Cortex of kidney (tissue), 1 donor: ENCODE results near the gene CES3.
"Not testable (repeated sequence)": the region's sequence is repeated elsewhere in the genome, so short reads cannot be mapped to it uniquely, and the experiment has no call there.

Experiments used
- DNase-seq: peaks from one replicate; lab custom pipeline; 2025; lab: John Stamatoyannopoulos, UW

The CES3 gene

DNA sequence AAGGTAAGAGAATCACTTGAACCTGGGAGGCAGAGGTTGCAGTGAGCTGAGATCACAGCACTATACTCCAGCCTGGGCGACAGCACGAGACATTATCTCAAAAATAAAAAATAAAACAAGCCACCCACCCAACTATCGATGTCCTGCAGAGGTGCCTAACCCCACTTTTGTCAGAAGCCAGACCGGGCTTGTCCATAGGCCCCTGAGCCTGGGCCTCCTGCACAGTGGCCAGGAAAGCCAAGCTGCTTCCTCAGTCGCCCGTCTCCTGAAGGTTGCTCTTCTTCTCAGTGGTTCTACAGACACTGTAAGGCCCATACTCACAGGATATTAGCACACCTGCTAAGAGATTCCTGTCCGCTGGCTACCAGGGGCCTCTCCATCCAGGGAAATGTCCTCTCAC is 14.5 kb upstream of the CES3 start:
- DNase-seq, result no peak

DNA sequence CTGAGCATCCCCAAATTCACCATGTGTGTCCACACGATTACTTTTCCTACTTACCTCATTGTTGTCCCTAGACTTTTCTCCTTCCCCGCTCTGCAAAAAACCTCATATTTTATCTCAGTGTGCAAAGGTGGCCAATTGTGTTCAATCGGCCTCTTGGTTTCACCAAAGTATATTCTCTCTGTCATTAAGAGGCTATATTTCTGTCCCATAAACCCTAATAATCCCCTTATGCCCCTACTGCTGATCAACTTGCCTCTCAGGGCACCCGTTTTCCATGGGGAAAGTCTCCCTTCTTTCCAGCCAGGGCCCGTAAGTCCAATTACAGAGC is 14.1 kb upstream of the CES3 start:
- DNase-seq, result no peak

DNA sequence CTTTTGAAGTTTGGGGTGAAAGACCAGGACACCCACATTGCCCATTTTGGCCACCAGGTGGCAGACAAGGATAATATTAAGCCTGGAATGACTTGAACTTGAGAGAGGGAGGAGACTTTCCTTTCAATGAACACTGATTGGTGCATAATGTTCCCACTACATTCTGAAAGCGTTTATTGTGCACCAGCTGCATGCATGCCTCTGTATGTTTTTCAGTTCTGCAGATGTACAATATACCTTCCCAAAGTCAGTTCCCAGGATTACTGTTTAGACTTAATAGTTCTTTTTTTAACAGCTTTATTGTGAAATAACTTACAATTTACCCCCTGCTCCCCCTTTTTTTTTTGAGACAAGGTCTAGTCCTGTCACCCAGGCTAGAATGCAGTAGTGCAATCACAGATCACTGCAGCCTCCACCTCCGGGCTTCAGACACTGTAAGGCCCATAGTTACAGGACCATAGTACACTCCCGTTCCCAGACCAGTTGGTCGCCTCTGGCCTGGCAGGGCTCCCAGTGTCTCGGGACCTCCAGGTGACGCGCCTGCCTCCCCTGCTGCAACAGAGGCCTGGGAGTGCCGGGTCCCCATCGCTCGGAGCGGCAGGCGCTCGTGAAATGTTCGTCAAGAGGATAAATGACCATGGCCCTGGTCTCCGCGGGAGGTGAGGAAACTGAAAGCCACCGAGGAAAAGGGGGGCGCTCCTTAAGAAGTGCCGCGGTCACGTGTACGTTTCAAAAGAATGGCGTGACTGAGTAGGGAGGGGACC is 13.6 kb upstream of the CES3 start:
- no peak for DNase-seq

DNA sequence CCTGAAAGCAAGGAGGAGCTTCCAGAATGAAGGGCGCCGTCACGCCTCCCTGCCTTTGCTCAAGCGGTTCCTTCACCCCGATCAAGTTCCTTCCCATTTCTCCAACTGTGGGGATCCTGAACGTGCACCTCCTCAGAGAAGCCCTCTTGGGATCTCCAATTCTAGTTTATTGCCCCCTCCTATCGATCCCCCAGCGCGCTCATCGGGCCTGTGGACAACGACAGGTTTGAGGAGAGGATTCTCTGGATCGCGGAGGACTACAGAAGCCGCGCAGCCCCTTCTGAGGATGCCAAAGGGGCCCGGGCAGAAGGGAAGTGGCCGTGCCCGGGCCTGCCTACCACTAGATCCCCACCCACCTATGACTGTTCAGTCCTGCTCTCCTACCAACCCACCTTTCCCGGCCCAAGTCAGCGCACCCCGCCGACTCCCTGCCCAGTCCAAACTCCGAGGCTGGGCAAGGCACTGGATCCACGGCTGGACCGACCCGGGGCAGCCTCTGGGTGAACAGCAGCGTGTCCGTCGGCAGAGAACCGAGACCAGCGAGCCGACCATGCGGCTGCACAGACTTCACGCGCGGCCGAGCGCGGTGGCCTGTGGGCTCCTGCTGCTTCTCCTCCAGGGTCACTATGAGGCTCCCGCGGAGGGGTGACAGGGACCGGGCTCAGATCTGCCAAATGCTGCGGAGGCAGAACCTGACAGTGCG is 12.8 kb upstream of the CES3 start:
- DNase-seq, result no peak

DNA sequence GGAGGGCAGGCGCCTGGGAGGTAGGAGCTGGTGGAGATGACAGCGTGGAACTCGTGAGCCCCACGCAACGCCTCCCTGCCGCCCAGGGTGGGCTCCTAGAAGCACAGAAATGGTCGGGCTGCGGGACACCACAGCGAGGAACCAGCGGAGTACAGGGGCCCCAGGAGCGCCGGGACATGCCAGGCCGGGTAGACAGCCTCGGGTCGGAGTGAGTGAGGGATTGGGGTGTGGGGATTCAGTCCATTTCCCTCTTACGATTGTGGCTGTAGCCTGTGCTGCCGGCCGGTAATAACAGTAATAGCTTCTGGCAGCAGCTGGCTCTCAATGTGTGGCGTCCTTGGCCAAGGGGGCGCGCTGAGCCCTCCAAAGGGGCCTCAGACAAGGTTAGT is 12.2 kb upstream of the CES3 start:
- no peak for DNase-seq

DNA sequence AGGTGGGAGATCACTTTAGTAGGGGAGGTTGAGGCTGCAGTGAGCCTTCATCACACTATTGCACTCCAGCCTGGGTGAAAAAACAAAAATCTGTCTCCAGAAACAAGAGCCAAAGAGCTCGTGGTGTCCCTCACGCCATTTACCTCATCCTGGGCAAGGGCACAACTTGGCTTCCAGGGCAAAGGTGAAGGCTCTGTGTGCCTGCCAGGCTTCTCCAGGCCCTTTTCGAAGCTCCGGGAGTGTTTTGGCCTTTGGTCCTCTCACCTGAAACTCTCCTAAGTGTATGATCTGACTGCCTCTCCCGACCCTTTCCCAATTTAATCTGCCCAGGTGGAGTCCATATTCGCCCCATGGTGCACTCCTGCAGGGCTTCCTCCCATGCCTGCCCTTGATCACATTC is 11.6 kb upstream of the CES3 start:
- no peak for DNase-seq

DNA sequence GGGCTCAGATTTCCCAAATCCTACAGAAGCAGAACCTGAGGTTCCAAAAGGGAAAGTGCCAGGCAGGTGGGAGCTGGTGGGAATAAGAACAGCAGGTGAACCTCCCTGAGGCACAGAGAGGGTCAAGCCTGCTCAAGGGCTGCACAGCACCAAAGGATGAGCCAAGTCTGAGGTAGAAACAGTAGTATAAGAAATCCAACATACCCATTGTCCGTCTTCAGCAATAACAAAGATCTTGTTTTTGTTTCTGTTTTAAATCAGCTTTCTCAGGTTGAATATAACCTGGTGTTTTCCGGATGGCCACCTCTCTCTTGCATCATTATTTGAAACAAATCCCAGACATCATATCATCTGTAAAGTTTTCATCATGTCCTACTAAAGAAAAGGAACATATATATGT is 10.6 kb upstream of the CES3 start:
- no peak for DNase-seq

DNA sequence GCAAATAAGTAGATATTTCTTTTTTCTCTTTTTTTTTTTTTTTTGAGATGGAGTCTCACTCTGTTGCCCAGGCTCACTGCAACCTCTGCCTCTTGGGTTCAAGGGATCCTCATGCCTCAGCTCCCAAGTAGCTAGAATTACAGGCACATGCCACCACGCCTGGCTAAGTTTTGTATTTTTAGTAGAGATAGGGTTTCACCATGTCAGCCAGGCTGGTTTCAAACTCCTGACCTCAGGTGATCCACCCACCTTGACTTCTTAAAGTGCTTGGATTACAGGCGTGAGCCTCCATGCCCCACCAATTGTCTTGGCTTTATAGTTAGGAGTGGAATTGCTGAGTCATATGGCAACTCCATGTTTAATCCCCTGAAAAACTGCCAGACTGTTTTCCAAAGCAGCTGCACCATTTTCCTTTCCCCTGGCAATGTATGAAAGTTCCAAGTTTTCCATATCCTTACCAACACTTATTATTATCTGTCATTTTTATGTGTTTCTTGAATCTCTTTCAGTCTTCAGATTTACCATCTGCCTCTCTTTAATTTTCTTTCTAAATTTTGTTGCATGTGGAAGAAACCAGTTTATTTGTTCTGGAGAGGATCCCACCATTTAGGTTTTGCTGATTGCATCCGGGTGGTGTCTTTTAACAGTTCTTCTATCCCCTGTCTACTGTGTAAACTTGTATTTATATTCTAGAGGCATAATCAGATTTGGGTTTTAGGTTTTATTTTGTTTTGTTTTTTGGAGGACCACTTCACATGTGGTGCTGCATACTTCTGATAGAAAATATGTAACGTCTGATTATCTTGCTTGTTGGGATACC is 9.9 kb upstream of the CES3 start:
- DNase-seq, result no peak

DNA sequence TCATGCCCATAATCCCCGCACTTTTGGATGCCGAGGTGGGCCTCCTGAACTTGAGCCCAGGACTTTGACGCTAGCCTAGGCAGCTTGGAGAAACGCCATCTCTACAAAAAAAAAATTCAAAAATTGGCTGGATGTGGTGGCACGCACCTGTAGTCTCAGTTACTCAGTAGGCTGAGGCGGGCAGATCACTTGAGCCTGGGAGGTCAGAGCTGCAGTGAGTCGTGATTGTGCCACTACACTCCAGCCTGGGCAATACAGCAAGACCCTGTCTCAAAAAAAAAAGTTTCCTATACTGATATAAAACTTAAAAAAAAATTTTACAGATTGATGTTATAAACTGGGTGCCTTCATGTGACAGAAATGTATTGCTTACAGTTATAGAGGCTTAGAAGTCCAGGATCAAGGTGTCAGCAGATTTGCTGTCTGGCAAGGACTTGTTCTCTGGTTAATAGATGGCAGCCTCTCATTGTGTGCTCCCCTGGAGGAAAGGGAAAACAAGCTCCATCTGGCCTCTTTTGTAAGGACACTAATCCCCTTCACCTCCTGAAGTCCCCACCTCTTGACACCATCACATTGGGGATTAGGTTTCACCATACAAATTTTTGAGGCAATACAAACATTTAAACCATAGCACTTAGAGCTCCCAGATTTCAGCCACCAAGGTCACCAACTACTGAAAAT is 8.5 kb upstream of the CES3 start:
- no peak for DNase-seq

DNA sequence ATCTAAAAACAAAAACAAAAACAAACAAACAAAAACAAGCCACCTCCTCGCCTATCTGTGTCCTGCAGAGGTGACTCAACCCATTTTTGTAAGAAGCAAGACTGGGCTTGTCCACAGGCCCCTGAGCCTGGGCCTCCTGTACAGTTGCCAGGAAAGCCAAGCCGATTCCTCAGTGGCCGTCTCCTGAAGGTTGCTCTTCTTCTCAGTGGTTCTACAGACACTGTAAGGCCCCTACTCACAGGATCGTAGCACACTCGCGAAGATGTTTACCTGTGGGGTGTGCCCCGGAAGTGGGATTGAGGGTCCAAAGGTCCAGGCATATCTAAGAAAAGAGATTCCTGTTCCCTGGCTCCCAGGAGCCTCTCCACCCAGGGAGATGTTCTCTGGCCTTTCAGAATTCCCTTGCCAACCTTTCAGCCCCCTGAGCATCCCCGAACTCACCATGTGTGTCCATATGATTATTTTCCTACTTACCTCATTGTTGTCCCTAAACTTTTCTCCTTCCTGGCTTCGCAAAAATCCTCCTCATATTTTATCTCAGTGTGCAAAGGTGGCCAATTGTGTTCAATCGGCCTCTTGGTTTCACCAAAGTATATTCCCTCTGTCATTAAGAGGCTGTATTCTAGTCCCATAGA is 7.5 kb upstream of the CES3 start:
- DNase-seq, result no peak

DNA sequence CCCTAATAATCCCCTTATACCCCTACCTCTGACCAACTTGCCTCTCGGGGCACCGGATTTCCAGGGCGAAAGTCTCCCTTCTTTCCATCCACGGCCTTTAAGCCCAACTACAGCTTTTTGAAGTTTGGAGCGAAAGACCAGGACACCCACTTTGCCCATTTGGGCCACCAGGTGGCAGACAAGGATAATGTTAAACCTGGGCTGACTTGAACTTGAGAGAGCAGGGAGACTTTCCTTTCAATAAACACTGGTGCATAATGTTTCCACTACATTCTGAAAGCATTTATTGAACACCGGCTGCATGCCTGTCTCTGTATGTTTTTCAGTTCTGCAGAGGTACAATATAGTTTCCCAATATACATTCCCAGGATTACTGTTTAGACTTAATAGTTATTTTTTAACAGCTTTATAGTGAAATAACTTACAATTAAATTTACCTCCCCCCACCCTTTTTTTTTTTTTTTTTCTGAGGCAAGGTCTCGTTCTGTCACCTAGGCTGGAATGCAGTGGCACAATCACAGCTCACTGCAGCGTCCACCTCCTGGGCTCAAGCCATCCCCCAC is 6.9 kb upstream of the CES3 start:
- DNase-seq, result no peak

DNA sequence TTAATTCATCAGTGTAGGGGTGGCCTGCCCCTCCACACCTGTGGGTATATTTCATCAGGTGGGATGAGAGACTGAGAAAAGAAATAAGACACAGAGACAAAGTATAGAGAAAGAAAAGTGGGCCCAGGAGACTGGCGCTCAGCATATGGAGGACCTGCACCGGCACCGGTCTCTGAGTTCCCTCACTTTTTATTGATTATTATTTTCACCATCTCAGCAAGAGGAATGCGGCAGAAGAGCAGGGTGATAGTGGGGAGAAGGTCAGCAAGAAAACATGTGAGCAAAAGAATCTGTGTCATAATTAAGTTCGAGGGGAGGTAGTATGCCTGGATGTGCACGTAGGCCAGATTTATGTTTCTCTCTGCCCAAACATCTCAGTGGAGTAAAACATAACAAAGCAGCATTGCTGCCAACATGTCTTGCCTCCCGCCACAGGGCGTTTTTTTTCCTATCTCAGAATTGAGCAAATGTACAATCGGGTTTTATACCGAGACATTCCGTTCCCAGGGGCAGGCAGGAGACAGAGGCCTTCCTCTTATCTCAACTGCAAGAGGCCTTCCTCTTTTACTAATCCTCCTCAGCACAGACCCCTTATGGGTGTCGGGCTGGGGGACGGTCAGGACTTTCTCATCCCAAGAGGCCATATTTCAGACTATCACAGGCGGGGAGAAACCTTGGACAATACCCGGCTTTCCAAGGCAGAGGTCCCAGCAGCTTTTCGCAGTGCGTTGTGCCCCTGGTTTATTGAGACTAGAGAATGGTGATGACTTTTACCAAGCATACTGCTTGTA is 5.5 kb upstream of the CES3 start:
- not testable (repeated sequence) for DNase-seq

DNA sequence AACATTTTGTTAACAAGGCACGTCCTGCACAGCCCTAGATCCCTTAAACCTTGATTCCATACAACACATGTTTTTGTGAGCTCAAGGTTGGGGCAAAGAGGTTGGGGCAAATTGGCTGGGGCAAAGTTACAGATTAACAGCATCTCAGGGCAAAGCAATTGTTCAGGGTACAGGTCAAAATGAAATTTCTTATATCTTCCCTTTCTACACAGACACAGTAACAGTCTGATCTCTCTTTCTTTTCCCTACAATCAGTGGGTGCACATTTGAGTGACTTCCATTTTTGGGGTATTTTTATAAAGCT is 5.0 kb upstream of the CES3 start:
- not testable (repeated sequence) for DNase-seq

DNA sequence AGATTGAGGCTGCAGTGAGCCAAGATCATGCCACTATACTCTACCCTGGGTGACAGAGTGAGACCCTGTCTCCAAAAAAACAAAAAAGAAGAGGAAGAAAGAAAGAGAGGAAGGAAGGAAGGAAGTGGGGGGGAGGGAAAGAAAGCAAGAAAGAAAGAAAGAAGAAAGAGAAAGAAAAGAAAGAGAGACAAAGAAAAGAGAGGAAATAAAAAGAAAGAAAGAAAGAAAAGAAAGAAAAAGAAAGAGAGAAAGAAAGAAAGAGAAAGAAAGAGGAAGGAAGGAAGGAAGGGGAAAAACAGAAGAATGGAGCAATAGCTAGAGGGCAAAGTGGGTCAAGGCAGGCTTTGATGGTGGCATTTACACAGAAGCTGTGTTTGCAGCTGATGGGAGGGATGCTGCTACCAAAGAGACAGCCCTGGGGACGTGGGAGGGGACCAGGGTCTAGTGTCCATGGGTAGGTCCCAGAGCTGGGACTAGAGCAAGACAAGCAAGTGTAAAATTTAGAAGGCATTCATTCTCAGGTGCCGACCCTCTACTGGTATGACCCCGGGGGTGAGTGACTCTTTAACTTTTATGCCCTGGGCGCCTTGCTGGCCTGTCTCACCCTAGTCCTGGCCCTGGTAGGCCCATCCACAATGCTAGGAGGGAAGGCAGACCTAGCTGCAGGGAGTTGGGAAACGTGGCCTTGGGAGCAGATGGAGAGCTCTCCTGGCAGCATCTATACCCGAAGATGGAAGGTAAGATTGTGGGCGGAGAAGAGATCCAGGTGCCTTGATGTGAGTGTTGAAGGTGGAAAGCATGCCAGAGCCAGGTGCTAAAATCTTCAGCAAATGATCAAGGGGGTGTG is 2.0 kb upstream of the CES3 start:
- DNase-seq, result no peak

DNA sequence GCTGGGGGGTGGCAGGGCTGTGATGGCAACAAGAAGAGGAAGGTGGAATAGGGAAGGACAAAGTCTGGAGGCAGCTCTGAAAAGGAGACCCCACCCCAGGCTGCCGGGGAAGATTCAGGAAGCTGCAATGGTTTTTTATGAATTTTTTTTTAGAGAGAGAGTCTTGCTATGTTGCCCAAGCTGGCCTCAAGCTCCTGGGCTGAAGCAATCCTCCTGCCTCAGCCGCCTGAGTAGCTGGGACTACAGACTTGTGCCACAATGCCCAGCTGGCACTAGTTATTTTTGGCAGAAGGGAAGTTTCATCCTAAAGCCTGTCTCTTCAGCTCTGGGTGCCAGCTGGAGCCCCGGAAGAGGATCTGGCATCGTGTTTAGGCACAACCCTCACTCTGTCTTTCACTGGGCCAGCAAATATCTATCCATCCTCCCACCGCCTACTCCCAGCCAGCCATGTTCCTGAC is 1.3 kb upstream of the CES3 start:
- no peak for DNase-seq

DNA sequence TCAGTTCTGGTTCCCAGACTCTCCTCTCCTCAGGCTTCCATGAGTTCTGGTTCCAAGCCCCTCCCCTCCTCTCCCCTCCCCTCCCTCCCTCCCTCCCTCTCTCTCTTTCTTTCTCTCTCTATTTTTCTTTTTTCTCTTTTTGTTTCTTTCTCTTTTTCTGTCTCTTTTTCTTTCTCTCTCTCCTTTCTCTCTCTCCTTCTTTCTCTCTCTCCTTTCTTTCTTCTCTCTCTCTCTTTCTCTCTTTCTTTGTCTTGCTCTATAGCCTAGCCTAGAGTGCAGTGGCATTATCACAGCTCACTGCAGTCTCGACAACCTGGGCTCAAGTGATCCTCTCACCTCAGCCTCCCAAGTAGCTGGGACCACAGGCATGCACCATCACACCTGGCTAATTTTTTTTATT is 796 bp upstream of the CES3 start:
- DNase-seq, result no peak

DNA sequence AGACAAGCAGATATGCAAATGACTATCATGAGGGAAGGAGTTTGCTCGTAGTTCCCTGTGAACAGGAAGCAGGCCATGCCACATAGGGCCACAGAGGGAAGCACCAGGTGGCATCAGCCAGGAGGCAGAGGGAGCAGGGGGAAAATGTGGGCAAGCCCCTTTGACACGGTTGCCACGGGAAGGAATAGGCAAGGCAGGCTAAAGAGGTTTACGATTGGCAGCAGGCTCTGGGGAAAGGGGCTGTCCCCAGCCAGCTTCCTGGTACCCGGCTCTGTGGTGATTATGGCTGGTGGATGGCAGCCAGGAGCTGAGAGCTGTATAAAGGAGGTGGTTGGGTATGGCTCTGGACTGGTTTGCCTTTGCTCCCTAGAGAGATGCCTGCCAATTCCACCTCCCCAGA is 848 bp downstream of the CES3 start:
- no peak for DNase-seq

DNA sequence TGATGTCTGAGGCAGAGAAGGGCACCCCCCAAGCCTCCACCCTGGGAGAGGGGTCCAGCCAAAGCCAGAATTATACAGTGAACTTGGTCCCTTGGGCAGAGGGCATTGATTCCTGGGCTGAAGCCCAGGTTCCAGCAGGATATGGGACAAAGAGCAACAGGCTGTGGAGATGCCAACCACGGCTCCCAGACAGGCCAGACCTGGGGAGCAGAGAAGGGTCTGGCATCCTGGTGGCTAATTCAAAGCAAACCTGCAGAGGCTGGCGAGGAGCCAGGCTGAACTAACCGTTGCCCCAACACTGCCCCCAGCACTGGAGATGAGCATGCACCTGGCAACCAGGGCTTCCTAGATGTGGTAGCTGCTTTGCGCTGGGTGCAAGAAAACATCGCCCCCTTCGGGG is 3.0 kb downstream of the CES3 start:
- no peak for DNase-seq

DNA sequence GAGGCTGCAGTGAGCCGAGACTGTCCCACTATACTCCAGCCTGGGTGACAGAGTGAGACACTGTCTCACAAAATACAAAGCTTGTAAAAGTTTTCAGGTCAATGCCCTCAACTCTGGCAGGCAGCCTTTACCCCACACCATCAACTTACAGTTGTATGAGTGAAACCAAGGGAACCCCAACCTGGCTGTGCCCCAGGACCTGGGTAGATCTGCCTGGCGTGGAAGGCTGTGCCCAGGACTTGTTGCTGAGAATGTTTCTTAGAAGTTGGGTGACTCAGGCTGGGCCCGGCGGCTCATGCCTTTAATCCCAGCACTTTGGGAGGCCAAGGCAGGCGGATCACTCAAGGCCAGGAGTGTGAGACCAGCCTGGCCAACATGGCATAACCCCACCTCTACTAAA is 7.8 kb downstream of the CES3 start:
- no peak for DNase-seq
